ENCODE results near the gene AIFM2. TPM values are rescaled to one million over a fixed set of nuclear protein-coding genes. Genes with fewer than 3 reads are reported as not detected.

AIFM2 gene
- total RNA-seq, 1 donor from 2014 or later, result 16.3 TPM

GRCh38 chr10:70148516-70148915 is 15.9 kb upstream of the AIFM2 start:
- no peak for ATAC-seq
- intact Hi-C loops (cut with micrococcal nuclease), result no loop called here
- no peak for DNase-seq

DNA sequence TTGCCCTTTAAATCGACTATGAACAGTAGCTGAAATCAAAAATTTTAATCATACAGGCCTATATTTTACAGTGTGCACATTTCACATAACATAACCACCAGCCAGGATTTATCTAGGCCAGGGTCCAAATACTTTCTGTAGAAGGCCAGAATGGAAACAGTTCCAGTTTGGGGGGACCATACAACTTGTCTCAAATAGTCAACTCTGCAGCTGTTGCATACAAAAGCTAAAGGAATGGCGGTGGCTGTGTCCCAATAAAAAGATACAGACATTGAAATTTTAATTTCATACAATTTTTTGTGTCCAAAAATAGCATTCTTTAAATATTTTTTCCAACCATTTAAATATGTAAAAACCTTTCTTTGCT is 14.6 kb upstream of the AIFM2 start:
- ATAC-seq, result no peak
- intact Hi-C loops (cut with micrococcal nuclease), result no loop called here
- no peak for DNase-seq

GRCh38 chr10:70146489-70147258 is 14.0 kb upstream of the AIFM2 start, which contains the start of gene TYSND1:
TYSND1 (minus strand) TSS chr10:70146700; CDS start chr10:70146586, 114 bp downstream.
- ATAC-seq (peak; percentile 94), DNase-seq (peak; percentile 96)
- intact Hi-C loops (cut with micrococcal nuclease), result no loop called here

DNA sequence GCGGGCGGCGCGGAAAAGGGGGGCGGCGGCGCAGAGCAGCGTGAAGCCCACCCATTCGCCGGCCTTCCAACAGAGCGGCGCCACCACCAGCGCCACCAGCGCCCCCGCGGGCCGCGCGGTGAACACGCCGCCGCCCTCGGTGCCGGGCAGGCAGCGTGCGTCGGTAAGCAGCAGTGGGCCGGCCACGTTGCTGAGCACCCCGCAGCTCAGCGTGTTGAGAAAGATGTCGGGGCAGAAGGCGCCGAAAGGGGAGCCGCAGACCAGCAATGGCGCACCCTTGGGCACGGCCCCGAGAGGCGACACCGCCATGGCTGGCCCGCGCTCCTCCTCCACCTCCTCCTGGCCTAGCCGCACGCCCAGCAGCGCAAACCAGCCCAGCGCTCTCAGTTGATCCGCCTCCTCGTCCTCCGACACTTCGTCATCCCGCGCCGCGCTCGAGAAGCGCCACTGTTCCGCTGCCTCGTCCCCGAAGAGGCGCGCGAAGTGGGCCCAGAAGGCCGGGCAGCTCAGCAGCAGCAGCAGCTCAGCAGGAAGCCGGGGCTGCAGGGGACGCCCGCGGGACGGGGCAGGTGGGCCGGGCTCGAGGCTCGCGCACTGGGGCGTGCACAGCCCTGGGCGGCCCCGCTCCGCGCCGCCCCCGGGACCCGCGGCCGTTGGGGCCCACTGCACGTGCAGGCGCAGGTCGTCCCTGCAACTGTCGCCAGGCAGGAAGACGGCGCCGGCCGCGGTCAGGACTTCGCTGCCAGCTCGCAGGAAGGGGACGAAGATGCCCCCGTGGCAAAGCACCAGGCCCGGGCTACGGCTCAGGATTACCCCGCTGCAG is 13.3 kb upstream of the AIFM2 start:
- DNase-seq (peak; percentile 78), ATAC-seq (peak; percentile 76)
- intact Hi-C loops (cut with micrococcal nuclease), result no loop called here

GRCh38 chr10:70145166-70145665 is 12.6 kb upstream of the AIFM2 start:
- DNase-seq (no peak), ATAC-seq (no peak)
- intact Hi-C loops (cut with micrococcal nuclease), result no loop called here

- intact Hi-C loops (cut with micrococcal nuclease), result no loop called here
- ATAC-seq, result no peak
- DNase-seq, result no peak
These were observed 11.9 kb upstream of the AIFM2 start for GRCh38 chr10:70144372-70145110.

- intact Hi-C loops (cut with micrococcal nuclease), result no loop called here
These were observed 9.9 kb upstream of the AIFM2 start for GRCh38 chr10:70142555-70142954.

DNA sequence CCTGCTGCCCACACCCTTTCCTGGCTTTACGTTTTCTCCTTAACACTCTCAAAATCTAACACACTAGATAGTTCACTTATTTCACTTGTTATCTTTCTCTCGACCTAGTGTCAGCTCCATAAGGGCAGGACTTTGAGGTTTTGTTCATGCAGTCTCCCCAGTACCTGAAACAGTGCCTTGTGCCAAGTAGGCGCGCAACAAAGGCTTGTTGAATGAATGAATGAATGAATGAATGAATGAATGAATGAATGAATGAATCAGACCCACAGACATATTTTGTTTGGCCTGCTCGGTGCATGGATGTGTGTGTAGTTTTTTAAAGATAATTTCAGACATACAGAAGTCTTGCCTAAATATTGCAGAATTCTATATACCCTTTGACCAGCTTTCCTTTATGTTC is 7.7 kb upstream of the AIFM2 start:
- intact Hi-C loops (cut with micrococcal nuclease), result no loop called here
- DNase-seq, result no peak
- ATAC-seq, result no peak

More at GRCh38 chr10:70142555-70142954, 9.9 kb upstream of the AIFM2 start:
- no peak for ATAC-seq
- DNase-seq, result no peak

GRCh38 chr10:70139997-70140250 is 7.3 kb upstream of the AIFM2 start:
- no peak for ATAC-seq
- intact Hi-C loops (cut with micrococcal nuclease), result no loop called here
- no peak for DNase-seq

DNA sequence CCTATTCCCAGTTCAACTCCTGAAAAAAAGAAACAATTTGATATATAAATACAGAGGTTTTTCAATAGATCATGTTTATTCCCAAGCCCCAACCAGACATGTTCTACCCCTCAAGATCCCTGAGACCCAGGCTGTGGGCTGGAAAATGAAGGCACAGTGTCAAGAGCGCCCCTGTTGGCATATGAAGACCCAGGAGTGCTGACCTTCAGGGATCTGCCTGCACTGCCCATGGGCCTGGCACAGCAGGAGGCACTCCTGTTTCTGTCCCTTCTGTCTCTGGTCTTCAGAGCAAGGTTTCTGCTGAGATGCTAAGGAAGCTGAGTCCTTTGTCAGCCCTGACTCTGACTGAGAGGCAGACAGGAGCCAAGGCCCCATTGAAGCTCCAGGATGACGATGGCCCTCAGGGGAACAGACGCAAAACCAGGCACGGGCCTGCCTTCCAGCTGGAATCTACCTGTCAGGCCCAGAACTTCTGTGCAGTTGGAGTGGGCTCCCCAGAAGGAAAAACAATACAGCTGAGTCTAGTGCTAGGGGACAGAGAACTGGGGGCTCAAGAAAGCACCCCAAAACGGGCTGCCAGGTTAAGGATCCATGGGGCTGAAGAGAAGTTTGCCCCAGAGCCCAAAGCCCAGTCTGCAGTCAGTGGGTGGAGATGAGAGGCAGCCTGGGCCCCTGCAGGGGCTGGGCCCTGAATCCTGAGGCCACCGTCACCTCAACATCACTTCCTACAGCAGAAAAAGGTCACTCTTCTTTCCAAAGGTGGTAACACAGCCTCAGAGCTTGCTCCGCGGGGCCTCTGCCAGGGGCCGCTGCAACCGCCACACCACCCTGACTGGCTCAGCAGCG is 6.7 kb upstream of the AIFM2 start:
- no peak for DNase-seq
- intact Hi-C loops (cut with micrococcal nuclease), result no loop called here
- no peak for ATAC-seq

DNA sequence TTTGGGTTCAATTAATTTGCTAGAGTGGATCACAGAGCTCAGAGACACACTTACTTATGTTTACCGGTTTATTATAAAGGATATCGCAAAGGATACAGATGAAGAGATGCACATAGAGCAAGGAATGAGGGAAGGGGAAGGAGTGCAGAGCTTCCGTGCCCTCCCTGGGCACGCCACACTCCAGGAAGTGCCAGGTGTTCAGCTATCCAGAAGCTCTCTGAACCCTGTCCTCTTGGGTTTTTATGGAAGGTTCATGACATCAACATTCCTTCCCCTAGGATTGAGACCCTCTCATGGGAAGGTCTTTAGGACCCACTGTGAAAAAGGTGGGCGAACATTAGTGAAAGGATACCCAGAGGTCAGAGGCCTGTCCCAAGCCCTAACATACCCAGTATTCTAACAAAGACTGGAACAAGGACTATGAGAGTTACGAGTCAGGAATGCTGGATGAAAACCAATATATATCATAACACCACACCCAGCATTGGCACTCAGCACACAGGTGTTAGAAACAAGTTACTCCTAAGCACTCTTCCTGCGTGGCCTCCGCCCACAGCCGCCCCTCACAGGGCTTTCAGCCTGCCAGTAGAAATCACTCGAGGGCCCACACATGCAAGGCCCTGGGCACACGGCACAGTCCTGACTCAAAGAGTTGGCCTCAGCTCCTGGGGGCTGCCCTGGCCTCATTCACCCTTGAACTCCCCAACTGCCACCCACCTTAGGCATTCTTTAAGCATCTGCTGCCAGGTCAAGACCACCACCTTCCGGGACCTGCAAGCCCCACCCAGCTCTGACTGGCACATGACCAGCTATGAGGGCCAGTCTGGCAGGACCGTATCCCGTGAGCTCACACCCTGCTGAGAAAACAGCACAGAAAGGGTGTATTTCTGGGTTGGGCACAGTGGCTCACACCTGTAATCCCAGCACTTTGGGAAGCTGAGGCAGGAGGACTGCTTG is 5.6 kb upstream of the AIFM2 start:
- DNase-seq, result no peak
- intact Hi-C loops (cut with micrococcal nuclease), result no loop called here
- no peak for ATAC-seq

DNA sequence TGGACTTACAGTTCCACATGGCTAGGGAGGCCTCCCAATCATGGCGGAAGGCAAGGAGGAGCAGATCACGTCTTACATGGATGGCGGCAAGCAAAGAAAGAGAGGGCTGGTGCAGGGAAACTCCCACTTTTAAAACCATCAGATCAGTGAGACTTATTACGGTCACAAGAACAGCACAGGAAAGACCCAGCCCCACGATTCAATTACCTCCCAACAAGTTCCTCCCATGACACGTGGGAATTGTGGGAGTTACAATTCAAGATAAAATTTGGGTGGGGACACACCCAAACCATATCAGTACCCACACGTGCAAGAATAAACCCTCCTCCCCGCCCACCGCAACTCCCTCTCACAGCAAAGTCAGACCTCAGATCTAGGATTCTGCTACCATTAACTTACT is 4.5 kb upstream of the AIFM2 start:
- no peak for DNase-seq
- intact Hi-C loops (cut with micrococcal nuclease), result no loop called here
- no peak for ATAC-seq

DNA sequence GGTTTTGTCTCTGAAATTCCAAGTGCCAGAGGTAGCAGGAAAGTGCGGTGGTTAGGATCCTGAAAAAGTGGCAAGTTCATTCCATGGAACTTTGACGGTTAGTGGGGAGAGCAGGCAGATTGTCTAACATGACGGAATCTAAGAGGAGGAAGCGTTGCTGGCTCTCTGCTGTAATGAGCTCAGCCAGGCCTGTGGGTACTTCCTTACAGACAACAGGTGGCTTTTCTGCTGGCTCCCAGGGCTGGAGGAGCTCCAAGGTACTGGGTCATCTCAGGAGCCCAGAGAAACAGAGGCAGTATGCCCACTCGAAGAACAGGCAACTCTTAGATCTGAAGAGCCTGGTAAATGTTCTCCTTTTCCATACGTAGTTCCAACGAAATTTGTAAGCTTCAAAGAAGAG is 3.1 kb upstream of the AIFM2 start:
- intact Hi-C loops (cut with micrococcal nuclease), result no loop called here
- DNase-seq, result no peak
- ATAC-seq, result no peak

GRCh38 chr10:70135046-70135445 is 2.4 kb upstream of the AIFM2 start:
- ATAC-seq (no peak), DNase-seq (no peak)
- intact Hi-C loops (cut with micrococcal nuclease), result no loop called here

GRCh38 chr10:70131560-70131937 is 1.1 kb downstream of the AIFM2 start:
- ATAC-seq, result no peak
- intact Hi-C loops (cut with micrococcal nuclease), result no loop called here
- DNase-seq, result no peak

DNA sequence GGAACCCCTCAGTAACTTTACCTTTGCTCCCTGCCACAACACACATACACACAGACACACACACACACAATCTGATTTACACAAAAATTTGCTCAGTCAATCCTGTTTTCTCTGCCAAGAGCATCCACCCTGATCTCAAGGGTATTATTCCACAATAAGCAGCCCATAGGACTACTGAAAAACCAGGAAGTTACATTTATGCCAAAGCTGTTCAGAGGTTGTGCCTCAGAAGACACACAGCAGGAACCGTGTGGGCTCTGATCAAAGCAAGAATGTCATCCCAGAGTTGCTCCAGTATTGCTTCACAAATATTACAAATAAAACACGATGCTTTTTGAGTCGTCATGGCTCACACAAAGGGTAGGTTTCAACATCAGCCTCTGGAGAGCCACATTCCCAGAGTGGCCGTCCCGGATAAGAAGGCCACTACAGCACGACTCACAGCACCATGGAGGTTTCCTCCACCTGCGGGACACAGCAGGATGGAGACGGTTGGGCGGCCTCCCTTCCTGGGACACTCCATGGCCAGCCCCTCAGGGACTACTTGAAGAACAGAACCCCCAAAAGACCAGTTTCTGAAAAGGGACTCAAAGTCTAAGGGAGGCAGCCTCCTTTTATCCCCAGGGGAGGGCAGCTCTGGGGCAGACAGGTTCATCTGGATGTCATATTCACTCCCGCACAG is 1.6 kb downstream of the AIFM2 start:
- DNase-seq, result no peak
- intact Hi-C loops (cut with micrococcal nuclease), result no loop called here
- ATAC-seq, result no peak

- DNase-seq (no peak), ATAC-seq (no peak)
- intact Hi-C loops (cut with micrococcal nuclease), result no loop called here
These were observed 5.8 kb downstream of the AIFM2 start for GRCh38 chr10:70126700-70127395.

Measured in left ventricle myocardium superior (tissue), 1 donor.